Uterus (tissue), 2 donors: ENCODE measurements around the gene DNAJC21.

Source experiments
- CTCF ChIP-seq, 4 experiments: fragments of 200-600 bp in 2 of 4; fragments of 450-650 bp in 2 of 4; sonication (generic) in 2 of 4; IDR thresholded peaks; one replicate each; pipeline ENCODE4 v1.5.1; 2016 to 2019; ENCODE audit warnings: antibody characterized with exemption in 4 of 4, mild to moderate bottlenecking in 2 of 4, moderate library complexity in 1 of 4
- POLR2A ChIP-seq, 2 donors: fragments of 450-650 bp; IDR thresholded peaks; one replicate each; pipeline ENCODE4 v1.6.1; 2016; ENCODE audit warnings: antibody characterized with exemption in 2 of 2, mild to moderate bottlenecking in 1 of 2, moderate library complexity in 1 of 2

GRCh38 chr5:34927785-34928184 is 1.6 kb upstream of the DNAJC21 start:
- TF ChIP-seq CTCF (IDR thresholded peaks at IDR 0.05) (no peak), POLR2A (IDR thresholded peaks at IDR 0.05) (no peak)
